HUES48 (cell line): ENCODE data around the gene NCOA5.

ENCODE experiments used
- H3K27ac ChIP-seq: one replicate; pipeline ENCODE4 v1.7.0; 2013; ENCODE audit warnings: low read depth, low read length, inconsistent platforms
- H3K27me3 ChIP-seq: 2 replicates; pipeline ENCODE4 v1.6.1; 2013; ENCODE audit warnings: mild to moderate bottlenecking, low read length; ENCODE audit not compliant: control insufficient read depth, insufficient read depth
- H3K36me3 ChIP-seq: 2 replicates; pipeline ENCODE4 v1.6.1; 2013; ENCODE audit warnings: low read length; ENCODE audit not compliant: control insufficient read depth, insufficient read depth
- H3K4me1 ChIP-seq: 2 replicates; pipeline ENCODE4 v1.6.1; 2013; ENCODE audit warnings: mild to moderate bottlenecking, low read length; ENCODE audit not compliant: control insufficient read depth, insufficient read depth
- H3K4me3 ChIP-seq: 2 replicates; pipeline ENCODE4 v1.5.1; 2013; ENCODE audit warnings: mild to moderate bottlenecking, low read depth, low read length
- H3K9ac ChIP-seq: 2 replicates; pipeline ENCODE4 v1.6.1; 2013; ENCODE audit warnings: mild to moderate bottlenecking, low read depth, low read length, moderate library complexity
- H3K9me3 ChIP-seq: 2 replicates; pipeline ENCODE4 v1.6.1; 2013; ENCODE audit warnings: low read length; ENCODE audit not compliant: control insufficient read depth, insufficient read depth

NCOA5 gene

GRCh38 chr20:46073024-46073423 is 16.7 kb downstream of the NCOA5 start:
- H3K36me3 ChIP-seq: peaks cover 40% of the 10 kb centered on the region
- peak overlapping the region; percentile 88 for H3K27ac ChIP-seq
- no peaks in the 10 kb centered on the region for H3K27me3 ChIP-seq
- no peak overlapping the region for H3K4me3 ChIP-seq
- H3K4me1 ChIP-seq: peaks cover 60% of the 10 kb centered on the region
- no peaks in the 10 kb centered on the region for H3K9me3 ChIP-seq
- H3K9ac ChIP-seq: no peak overlapping the region

- Histone ChIP-seq H3K4me3 (no peak overlapping the region), H3K27me3 (no peaks in the 10 kb centered on the region), H3K4me1 (peaks cover 48% of the 10 kb centered on the region), H3K27ac (no peak overlapping the region), H3K9me3 (no peaks in the 10 kb centered on the region), H3K9ac (no peak overlapping the region), H3K36me3 (peaks cover 44% of the 10 kb centered on the region)
These were observed 18.2 kb downstream of the NCOA5 start for GRCh38 chr20:46071573-46071972.

- Histone ChIP-seq H3K9me3 (no peaks in the 10 kb centered on the region), H3K27me3 (no peaks in the 10 kb centered on the region), H3K4me3 (no peak overlapping the region), H3K9ac (no peak overlapping the region), H3K4me1 (peaks cover 37% of the 10 kb centered on the region), H3K27ac (no peak overlapping the region), H3K36me3 (peaks cover 56% of the 10 kb centered on the region)
These were observed 19.4 kb downstream of the NCOA5 start for GRCh38 chr20:46070215-46070900.

- Histone ChIP-seq H3K9ac (no peak overlapping the region), H3K4me1 (peaks cover 5% of the 10 kb centered on the region), H3K27ac (no peak overlapping the region), H3K4me3 (no peak overlapping the region), H3K27me3 (no peaks in the 10 kb centered on the region), H3K36me3 (peaks cover 94% of the 10 kb centered on the region), H3K9me3 (no peaks in the 10 kb centered on the region)
These were observed 24.1 kb downstream of the NCOA5 start for GRCh38 chr20:46065691-46066090.

- Histone ChIP-seq H3K4me3 (no peak overlapping the region), H3K4me1 (no peaks in the 10 kb centered on the region), H3K9ac (no peak overlapping the region), H3K27ac (no peak overlapping the region), H3K9me3 (no peaks in the 10 kb centered on the region), H3K36me3 (peaks cover 96% of the 10 kb centered on the region), H3K27me3 (peaks cover 2% of the 10 kb centered on the region; the same call in 1 of the 2 replicates)
These were observed 24.8 kb downstream of the NCOA5 start for GRCh38 chr20:46065006-46065405.

- Histone ChIP-seq H3K36me3 (peaks cover 84% of the 10 kb centered on the region), H3K27ac (no peak overlapping the region), H3K4me1 (peaks cover 10% of the 10 kb centered on the region), H3K9me3 (no peaks in the 10 kb centered on the region), H3K4me3 (no peak overlapping the region), H3K27me3 (peaks cover 16% of the 10 kb centered on the region), H3K9ac (no peak overlapping the region)
These were observed 26.1 kb downstream of the NCOA5 start for GRCh38 chr20:46063652-46064054.

GRCh38 chr20:46063151-46063550 is 26.6 kb downstream of the NCOA5 start:
- Histone ChIP-seq H3K27me3 (peaks cover 21% of the 10 kb centered on the region), H3K4me1 (peaks cover 11% of the 10 kb centered on the region), H3K27ac (no peak overlapping the region), H3K9ac (no peak overlapping the region), H3K36me3 (peaks cover 79% of the 10 kb centered on the region), H3K9me3 (no peaks in the 10 kb centered on the region), H3K4me3 (no peak overlapping the region)

- Histone ChIP-seq H3K4me1 (peaks cover 13% of the 10 kb centered on the region), H3K9me3 (no peaks in the 10 kb centered on the region), H3K27ac (no peak overlapping the region), H3K9ac (no peak overlapping the region), H3K4me3 (no peak overlapping the region), H3K36me3 (peaks cover 73% of the 10 kb centered on the region), H3K27me3 (peaks cover 26% of the 10 kb centered on the region)
These were observed 27.1 kb downstream of the NCOA5 start for GRCh38 chr20:46062621-46063020.

- H3K36me3 ChIP-seq: peaks cover 70% of the 10 kb centered on the region
These were observed 27.6 kb downstream of the NCOA5 start for GRCh38 chr20:46062151-46062550.

GRCh38 chr20:46060975-46061374 is 28.8 kb downstream of the NCOA5 start:
- H3K4me1 ChIP-seq: peaks cover 13% of the 10 kb centered on the region
- H3K9me3 ChIP-seq: no peaks in the 10 kb centered on the region
- no peak overlapping the region for H3K4me3 ChIP-seq
- no peak overlapping the region for H3K9ac ChIP-seq
- H3K36me3 ChIP-seq: peaks cover 59% of the 10 kb centered on the region
- no peak overlapping the region for H3K27ac ChIP-seq
- H3K27me3 ChIP-seq: peaks cover 42% of the 10 kb centered on the region

More at GRCh38 chr20:46062151-46062550, 27.6 kb downstream of the NCOA5 start:
- H3K4me1 ChIP-seq: peaks cover 13% of the 10 kb centered on the region
- no peaks in the 10 kb centered on the region for H3K9me3 ChIP-seq
- no peak overlapping the region for H3K9ac ChIP-seq
- peaks cover 31% of the 10 kb centered on the region for H3K27me3 ChIP-seq
- no peak overlapping the region for H3K4me3 ChIP-seq
- no peak overlapping the region for H3K27ac ChIP-seq

GRCh38 chr20:46060301-46060881 is 29.4 kb downstream of the NCOA5 start:
- H3K4me1 ChIP-seq: peaks cover 13% of the 10 kb centered on the region
- no peak overlapping the region for H3K27ac ChIP-seq
- H3K36me3 ChIP-seq: peaks cover 53% of the 10 kb centered on the region
- peaks cover 48% of the 10 kb centered on the region for H3K27me3 ChIP-seq
- no peaks in the 10 kb centered on the region for H3K9me3 ChIP-seq
- H3K4me3 ChIP-seq: no peak overlapping the region
- no peak overlapping the region for H3K9ac ChIP-seq
